ENCODE measurements around the gene ECHS1. TPM values are rescaled to one million over a fixed set of nuclear protein-coding genes. Genes with fewer than 3 reads are reported as not detected.

Gene ECHS1
- total RNA-seq, 1 donor = 56.1 TPM

DNA sequence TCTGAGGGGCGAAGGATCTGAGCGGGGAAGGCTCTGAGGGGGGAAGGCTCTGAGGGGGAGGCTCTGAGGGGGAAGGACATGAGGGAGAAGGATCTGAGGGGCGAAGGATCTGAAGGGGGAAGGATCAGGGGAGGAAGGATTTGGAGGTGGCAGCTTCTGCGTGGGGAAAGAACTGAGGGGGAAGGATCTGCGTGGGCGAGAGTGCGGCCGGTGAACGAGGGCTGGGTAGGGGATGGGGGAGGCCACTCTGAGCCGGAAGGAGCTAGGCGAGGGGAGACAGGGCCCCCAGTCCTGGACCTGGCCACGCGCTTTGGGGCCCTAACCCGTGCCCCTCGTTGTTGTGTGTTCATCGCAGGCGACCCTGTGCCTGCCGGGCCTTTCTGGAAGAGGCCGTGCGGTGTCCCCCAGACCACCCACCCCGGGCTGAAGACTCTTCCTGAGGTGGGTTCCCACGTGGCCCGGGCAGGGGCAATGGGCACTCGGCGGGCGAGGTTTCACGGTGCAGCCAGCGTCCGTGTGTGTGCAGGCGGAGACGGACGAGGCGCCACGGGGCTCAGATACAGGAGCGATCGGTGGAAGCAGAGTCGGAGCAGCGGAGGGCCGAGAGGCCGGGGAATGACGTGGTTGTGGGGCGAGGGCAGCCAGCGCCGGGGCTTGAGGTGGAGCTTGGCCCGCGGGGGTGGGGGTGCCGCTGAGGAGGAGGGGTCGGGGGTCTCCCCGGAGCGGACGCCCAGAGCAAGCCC, 38.5 kb downstream of the ECHS1 start:
- H3K4me1 ChIP-seq (ENCODE audit: insufficient read depth, low read length) = peaks cover 3% of the 10 kb centered on the region
- H3K4me3 ChIP-seq (ENCODE audit: insufficient read depth, low read length) = peak overlapping the region; percentile 45
- H3K79me2 ChIP-seq (ENCODE audit: insufficient read depth, low read length) = no peaks in the 10 kb centered on the region
- H3K4me2 ChIP-seq (ENCODE audit: insufficient read depth, low read length) = peak overlapping the region; percentile 69
- H2AFZ ChIP-seq (ENCODE audit: low read length) = no peak overlapping the region
- no peaks in the 10 kb centered on the region for H3K9me3 ChIP-seq (ENCODE audit: low read depth, low read length)
- TF ChIP-seq, protein P1, sequence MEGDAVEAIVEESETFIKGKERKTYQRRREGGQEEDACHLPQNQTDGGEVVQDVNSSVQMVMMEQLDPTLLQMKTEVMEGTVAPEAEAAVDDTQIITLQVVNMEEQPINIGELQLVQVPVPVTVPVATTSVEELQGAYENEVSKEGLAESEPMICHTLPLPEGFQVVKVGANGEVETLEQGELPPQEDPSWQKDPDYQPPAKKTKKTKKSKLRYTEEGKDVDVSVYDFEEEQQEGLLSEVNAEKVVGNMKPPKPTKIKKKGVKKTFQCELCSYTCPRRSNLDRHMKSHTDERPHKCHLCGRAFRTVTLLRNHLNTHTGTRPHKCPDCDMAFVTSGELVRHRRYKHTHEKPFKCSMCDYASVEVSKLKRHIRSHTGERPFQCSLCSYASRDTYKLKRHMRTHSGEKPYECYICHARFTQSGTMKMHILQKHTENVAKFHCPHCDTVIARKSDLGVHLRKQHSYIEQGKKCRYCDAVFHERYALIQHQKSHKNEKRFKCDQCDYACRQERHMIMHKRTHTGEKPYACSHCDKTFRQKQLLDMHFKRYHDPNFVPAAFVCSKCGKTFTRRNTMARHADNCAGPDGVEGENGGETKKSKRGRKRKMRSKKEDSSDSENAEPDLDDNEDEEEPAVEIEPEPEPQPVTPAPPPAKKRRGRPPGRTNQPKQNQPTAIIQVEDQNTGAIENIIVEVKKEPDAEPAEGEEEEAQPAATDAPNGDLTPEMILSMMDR (IDR thresholded peaks at IDR 0.05; ENCODE audit: extremely low read depth, low read depth, low read length) = no peak
- H3K27ac ChIP-seq (ENCODE audit: low read depth, low read length) = no peak overlapping the region
- H4K20me1 ChIP-seq (ENCODE audit: insufficient read depth, low read length) = no peaks in the 10 kb centered on the region
- peaks cover 57% of the 10 kb centered on the region for H3K27me3 ChIP-seq (ENCODE audit: insufficient read depth, low read length)
- H3K36me3 ChIP-seq (ENCODE audit: insufficient read depth, low read length) = no peaks in the 10 kb centered on the region
- peak; percentile 91 for DNase-seq (ENCODE audit: insufficient read length, low spot score, missing footprints)

DNA sequence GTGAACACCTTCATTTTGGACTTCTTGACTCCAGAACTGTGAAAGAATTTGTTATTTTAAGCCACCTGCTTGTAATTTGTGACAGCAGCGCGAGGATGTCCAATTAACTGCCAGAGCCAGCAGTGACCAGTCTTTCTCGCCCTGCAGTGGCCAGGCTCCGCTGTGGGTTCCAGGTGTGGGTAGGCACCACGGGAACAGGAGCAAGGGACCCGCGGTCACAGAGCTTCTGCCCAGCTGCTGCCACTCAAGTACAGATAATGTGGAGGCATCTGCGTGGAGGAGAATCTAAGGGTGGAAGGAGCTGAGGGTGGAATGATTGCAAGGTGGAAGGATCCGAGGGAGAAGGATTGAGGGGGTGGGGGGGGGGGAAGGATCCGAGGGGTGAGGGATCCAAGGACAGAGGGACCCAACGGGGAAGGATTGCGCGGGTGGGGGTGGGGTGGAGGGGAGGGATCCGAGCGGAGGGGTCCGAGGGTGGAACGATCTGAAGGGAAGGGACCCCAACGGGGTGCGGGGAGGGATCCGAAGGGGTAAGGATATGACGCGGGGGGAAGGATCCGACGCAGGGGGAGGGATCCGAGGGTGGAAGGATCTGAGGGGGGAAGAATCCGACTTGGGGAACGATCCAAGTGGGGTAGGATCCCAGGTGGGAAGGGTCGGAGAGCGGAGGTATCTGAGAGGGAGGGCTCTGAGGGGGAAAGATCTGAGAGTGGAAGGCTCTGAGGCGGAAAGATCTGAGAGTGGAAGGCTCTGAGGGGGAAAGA, 40.0 kb downstream of the ECHS1 start:
- H4K20me1 ChIP-seq (ENCODE audit: insufficient read depth, low read length) = no peaks in the 10 kb centered on the region
- H3K9me3 ChIP-seq (ENCODE audit: low read depth, low read length) = no peaks in the 10 kb centered on the region
- H2AFZ ChIP-seq (ENCODE audit: low read length) = no peak overlapping the region
- no peak overlapping the region for H3K4me3 ChIP-seq (ENCODE audit: insufficient read depth, low read length)
- H3K79me2 ChIP-seq (ENCODE audit: insufficient read depth, low read length) = no peaks in the 10 kb centered on the region
- peaks cover 65% of the 10 kb centered on the region for H3K27me3 ChIP-seq (ENCODE audit: insufficient read depth, low read length)
- H3K36me3 ChIP-seq (ENCODE audit: insufficient read depth, low read length) = no peaks in the 10 kb centered on the region
- no peak overlapping the region for H3K4me2 ChIP-seq (ENCODE audit: insufficient read depth, low read length)
- TF ChIP-seq, protein P1 (IDR thresholded peaks at IDR 0.05; ENCODE audit: extremely low read depth, low read depth, low read length) = no peak
- peaks cover 7% of the 10 kb centered on the region for H3K4me1 ChIP-seq (ENCODE audit: insufficient read depth, low read length)
- no peak overlapping the region for H3K27ac ChIP-seq (ENCODE audit: low read depth, low read length)
- DNase-seq (ENCODE audit: insufficient read length, low spot score, missing footprints) = no peak

- Histone ChIP-seq H3K4me3 (ENCODE audit: insufficient read depth, low read length) (peak overlapping the region; percentile 63), H2AFZ (ENCODE audit: low read length) (peak overlapping the region; percentile 82)
These were observed 43.5 kb downstream of the ECHS1 start for GRCh38 chr10:133329491-133330202.

More at GRCh38 chr10:133329491-133330202, 43.5 kb downstream of the ECHS1 start:
- Histone ChIP-seq H3K27ac (ENCODE audit: low read depth, low read length) (no peak overlapping the region), H3K9me3 (ENCODE audit: low read depth, low read length) (no peaks in the 10 kb centered on the region), H4K20me1 (ENCODE audit: insufficient read depth, low read length) (no peaks in the 10 kb centered on the region), H3K4me1 (ENCODE audit: insufficient read depth, low read length) (peaks cover 7% of the 10 kb centered on the region), H3K36me3 (ENCODE audit: insufficient read depth, low read length) (no peaks in the 10 kb centered on the region), H3K4me2 (ENCODE audit: insufficient read depth, low read length) (peak overlapping the region; percentile 83), H3K27me3 (ENCODE audit: insufficient read depth, low read length) (peaks cover 70% of the 10 kb centered on the region), H3K79me2 (ENCODE audit: insufficient read depth, low read length) (no peaks in the 10 kb centered on the region)
- TF ChIP-seq, protein P1 (IDR thresholded peaks at IDR 0.05; ENCODE audit: extremely low read depth, low read depth, low read length) = peak; percentile 92
- DNase-seq (ENCODE audit: insufficient read length, low spot score, missing footprints) = peak; percentile 100
